ENCODE data around the gene RHEBL1.

DNA sequence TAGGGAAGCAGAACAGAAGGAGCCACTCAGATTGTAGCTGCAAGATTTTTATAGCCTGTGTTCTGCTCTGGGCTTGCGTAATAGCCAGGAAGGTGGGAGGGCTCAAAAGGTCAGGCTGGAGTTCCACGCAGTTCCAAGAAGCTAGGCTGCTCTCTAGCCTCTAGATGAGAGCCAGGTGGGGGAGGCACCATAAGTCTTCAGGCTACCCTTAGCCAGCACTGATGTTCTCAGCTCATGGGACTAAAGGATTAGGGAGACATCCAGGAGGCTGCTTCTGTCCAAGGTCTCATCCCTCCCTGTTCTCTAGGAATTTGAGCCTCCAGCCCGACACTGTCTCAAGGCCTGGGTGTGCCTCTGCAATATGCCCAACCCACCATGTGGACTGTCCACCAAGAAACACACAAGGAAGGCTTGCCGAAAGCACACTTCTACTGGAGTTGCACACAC lies 39.2 kb upstream of the RHEBL1 start:
- TF ChIP-seq ZNF747 (tag by site-specific recombination; IDR thresholded peaks at IDR 0.05) (no peak), ZNF19 (tag by site-specific recombination; IDR thresholded peaks at IDR 0.05; ENCODE audit: low read depth) (no peak), REPIN1 (tag by site-specific recombination; IDR thresholded peaks at IDR 0.05; ENCODE audit: low read depth) (no peak), ZBTB7A (tag by site-specific recombination; IDR thresholded peaks at IDR 0.05; ENCODE audit: low read depth) (no peak), TSHZ1 (tag by site-specific recombination; IDR thresholded peaks at IDR 0.05; ENCODE audit: borderline replicate concordance) (no peak), CTCF (tag by site-specific recombination; IDR thresholded peaks at IDR 0.05) (no peak), ZNF670 (tag by site-specific recombination; IDR thresholded peaks at IDR 0.05; ENCODE audit: low read depth) (no peak)
- TF ChIP-seq, protein P1, sequence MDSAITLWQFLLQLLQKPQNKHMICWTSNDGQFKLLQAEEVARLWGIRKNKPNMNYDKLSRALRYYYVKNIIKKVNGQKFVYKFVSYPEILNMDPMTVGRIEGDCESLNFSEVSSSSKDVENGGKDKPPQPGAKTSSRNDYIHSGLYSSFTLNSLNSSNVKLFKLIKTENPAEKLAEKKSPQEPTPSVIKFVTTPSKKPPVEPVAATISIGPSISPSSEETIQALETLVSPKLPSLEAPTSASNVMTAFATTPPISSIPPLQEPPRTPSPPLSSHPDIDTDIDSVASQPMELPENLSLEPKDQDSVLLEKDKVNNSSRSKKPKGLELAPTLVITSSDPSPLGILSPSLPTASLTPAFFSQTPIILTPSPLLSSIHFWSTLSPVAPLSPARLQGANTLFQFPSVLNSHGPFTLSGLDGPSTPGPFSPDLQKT (IDR thresholded peaks at IDR 0.05; ENCODE audit: borderline replicate concordance, low read depth, low read length) = no peak
